NCI-H146 (cell line): Measurements from ENCODE around the gene HOMER1.
"Not testable (repeated sequence)": the region's sequence is repeated elsewhere in the genome, so short reads cannot be mapped to it uniquely, and the experiment has no call there.

Source experiments
- DNase-seq: peaks from one replicate; lab custom pipeline; 2025; lab: John Stamatoyannopoulos, UW

The HOMER1 gene

GRCh38 chr5:79516986-79517385, 3.1 kb upstream of the HOMER1 start:
- DNase-seq = no peak

- not testable (repeated sequence) for DNase-seq
Measured at GRCh38 chr5:79516331-79516730, 2.4 kb upstream of the HOMER1 start.

- DNase-seq = peak; percentile 98
Measured at GRCh38 chr5:79514391-79515105, 614 bp upstream of the HOMER1 start.

- no peak for DNase-seq
Measured at GRCh38 chr5:79513308-79513703, 628 bp downstream of the HOMER1 start.

GRCh38 chr5:79512471-79513307, 1.2 kb downstream of the HOMER1 start:
- peak; percentile 45 for DNase-seq

GRCh38 chr5:79512049-79512448, 1.9 kb downstream of the HOMER1 start:
- DNase-seq = no peak

GRCh38 chr5:79510638-79511037, 3.3 kb downstream of the HOMER1 start:
- DNase-seq = no peak

GRCh38 chr5:79509244-79509885, 4.6 kb downstream of the HOMER1 start:
- DNase-seq = no peak

GRCh38 chr5:79508794-79509193, 5.1 kb downstream of the HOMER1 start:
- DNase-seq = no peak

GRCh38 chr5:79508354-79508753, 5.6 kb downstream of the HOMER1 start:
- DNase-seq = no peak

GRCh38 chr5:79507251-79508205, 6.4 kb downstream of the HOMER1 start:
- DNase-seq = no peak

GRCh38 chr5:79505138-79505537, 8.8 kb downstream of the HOMER1 start:
- DNase-seq = no peak

- DNase-seq = no peak
Measured at GRCh38 chr5:79503794-79504495, 10.0 kb downstream of the HOMER1 start.

GRCh38 chr5:79499640-79500273, 14.2 kb downstream of the HOMER1 start:
- DNase-seq = no peak

GRCh38 chr5:79495311-79495710, 18.6 kb downstream of the HOMER1 start:
- DNase-seq = peak; percentile 55

- no peak for DNase-seq
Measured at GRCh38 chr5:79493596-79494345, 20.2 kb downstream of the HOMER1 start.

- no peak for DNase-seq
Measured at GRCh38 chr5:79491690-79492317, 22.1 kb downstream of the HOMER1 start.

- DNase-seq = no peak
Measured at GRCh38 chr5:79490323-79490936, 23.5 kb downstream of the HOMER1 start.

GRCh38 chr5:79489773-79490172, 24.2 kb downstream of the HOMER1 start:
- DNase-seq = no peak
